Islet of Langerhans (tissue), 1 donor: Measurements from ENCODE around the gene RNF6.
A peak's percentile ranks its signal among the peaks of the same experiment; 100 is the strongest.

Experiments
- FAIRE-seq: peaks from one replicate; lab custom pipeline; 2011; peaks lifted over from hg19 to GRCh38; lab: Jason Lieb, UNC

Gene RNF6

DNA sequence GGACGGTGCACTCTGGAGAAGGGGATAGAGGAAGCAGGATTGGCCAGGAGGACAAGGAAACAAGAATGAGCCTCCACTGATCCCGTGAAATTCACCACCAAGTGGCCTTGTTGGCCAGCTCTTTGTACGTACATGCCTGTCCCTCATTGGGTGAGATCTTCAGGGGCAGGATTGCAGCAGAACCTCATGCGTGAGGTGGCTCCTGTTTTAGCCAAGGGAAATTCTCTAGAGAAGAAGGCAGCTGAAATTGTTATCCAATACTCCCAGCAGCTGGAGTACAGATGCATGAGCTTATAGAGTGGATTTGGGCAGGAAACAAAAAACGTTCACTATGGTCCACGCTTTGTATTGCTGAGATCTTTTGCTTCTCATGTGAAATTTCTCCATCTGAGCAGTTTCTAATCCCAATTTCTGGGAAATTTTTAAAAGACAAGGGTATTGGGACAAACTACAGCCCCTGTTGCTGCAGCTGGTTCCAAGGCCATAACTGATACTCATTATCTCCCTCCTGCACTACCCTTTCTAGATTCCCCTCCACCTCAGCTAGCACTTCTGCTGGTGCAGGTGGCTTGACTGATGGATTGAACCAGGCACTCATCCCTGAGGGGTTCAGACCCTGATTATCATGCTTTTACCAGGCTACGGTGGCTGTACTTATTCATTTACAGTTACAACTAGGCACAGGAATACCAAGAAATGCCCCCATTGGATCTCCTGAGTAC is 3.9 kb upstream of the RNF6 start:
- FAIRE-seq: no peak

DNA sequence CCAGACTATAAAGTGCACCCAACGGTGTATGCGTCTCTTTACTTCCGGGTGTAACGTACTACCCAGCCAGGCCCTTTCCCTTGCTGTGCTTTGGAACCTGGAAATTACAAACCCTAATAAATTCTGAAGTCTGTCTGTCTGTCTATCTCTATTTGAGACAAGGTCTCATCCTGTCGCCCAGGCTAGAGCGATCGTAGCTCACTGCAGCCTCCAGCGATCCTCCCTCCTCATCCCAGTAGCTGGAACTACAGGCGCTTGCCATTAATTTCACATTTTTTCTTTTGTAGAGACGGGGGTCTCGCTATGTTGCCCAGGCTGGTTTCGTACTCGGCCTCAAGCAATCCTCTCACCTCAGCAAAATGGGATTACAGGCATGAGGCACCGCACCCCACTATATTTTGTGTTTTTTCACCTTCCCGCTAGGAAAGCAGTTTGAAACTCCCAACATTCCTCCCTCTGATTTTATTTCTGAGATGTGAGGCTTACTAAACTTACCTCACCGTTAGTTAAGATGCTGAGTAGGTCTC is 469 bp upstream of the RNF6 start:
- no peak for FAIRE-seq

DNA sequence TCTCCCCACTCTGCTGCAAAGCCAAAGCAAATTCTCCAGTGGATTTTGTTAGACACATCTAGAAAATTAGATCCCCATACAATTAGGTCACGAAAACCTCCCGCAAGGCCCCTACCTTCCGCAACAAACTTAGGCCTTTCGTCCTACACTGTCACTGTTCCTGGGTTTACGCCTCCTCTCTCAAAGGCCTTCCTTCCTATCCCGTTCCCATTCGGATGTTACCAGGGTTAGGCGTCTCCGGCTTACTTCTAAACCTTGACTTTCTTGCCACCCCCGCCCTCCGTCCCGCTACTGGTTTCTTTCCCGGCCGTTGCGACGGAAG is 754 bp downstream of the RNF6 start:
- peak; percentile 49 for FAIRE-seq

DNA sequence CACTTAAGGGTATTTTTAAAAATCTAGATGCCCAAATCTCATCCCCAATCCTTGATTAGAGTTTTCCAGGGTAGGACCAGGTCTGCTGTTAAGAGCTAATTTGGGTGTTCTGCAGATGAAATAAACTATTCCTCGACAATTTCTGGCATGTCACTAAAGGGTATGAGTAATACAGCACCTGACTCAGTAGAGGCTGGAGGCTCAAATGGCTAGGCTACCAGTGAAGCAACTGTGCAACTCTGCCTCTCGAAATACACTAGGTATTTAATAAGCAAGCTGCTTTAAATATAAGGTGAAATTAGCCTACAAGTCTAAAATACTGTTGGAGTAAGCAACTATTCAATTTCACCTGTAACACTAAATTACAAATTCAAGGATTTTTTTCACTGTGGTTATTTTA is 1.5 kb downstream of the RNF6 start:
- FAIRE-seq: peak; percentile 89

DNA sequence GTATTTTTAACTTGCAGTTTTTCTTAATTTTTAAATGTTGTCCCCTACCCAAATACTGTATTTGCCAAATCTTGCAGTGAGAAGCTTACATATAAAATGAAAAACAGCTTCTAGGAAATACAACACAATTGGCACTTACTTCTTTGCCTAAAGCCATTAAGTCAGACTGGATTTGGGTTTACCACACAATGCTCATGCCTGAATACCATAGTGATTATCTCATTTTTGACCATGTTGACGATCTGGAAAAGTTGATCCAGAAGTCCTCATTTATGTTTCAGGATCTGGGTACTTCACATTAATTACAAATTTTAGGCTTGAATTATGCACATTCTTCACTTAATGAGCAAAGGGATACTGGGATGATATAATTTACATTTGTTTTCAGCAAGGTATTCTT is 2.4 kb downstream of the RNF6 start:
- FAIRE-seq: peak; percentile 76

DNA sequence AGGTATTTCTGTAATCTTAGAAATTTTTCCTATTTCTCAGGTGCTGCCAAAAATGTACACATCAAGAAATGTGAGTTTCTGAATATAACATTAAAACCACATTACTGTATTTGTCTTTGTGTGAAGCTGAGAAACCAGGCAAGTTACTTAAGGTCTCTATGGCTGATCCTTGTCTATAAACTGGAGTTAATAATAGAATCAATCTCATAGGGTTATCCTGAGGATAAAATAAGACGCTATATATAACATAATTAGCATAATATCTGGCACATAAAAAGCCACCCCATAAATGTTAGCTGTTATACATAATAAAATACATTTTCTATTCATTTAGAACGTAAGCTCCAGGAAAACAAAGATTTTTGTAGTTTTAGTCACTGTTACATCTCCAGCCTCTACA is 6.1 kb downstream of the RNF6 start:
- FAIRE-seq: peak; percentile 56

DNA sequence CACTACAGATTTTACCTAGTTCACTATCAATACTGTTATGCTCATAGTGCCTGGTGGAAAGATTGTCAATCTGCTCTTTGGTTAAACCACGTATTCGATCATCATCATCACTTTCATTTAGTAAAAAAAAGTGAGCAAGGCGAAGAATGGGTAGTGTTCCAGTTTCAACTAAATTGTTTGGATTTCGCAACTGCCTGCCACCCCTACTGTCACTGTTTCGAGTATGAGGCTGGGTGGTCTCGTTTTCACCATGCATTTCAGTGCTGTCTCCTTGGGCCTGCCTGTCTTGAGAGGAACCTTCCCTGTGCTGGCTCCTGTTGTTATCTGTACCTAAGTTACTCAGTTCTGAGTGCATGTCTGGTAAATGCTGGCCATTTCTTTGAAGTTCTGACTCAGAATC is 8.1 kb downstream of the RNF6 start:
- FAIRE-seq: no peak

DNA sequence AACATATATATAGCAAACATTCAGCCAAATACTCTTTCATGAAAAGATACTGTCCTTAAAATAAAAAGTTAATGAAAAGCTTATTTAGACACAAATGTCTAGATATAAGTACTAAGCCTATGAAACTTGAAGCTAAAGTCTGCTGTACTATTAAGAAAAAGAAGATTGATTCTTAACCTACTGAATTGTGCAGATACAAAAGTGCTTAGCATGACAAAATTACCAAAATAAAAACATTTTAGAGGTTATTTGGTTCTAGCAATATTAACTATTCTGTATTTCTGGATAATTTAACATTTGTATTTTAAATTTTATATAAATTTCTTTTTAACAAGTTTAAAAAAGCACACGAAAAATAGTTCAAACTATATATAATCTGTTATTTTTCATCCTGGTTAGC is 8.8 kb downstream of the RNF6 start:
- FAIRE-seq: peak; percentile 81

DNA sequence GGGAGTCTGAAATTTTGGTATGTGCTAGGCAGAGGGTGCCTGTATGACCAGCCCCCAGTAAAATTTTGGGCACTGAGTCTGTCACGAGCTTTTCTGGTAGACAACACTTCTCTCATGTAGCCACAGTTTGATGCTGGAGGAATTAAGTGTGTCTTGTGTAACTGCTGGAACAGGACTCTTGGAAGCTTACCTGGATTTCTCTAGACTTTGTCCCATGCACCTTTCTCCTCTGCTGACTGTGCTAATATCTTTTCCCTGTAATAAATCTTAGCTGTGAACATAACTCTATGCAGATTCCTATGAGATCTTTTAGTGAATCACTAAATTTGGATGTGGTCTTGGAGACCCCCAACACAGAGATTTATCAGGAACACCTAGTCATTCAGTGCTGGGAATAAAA is 13.8 kb downstream of the RNF6 start:
- no peak for FAIRE-seq

DNA sequence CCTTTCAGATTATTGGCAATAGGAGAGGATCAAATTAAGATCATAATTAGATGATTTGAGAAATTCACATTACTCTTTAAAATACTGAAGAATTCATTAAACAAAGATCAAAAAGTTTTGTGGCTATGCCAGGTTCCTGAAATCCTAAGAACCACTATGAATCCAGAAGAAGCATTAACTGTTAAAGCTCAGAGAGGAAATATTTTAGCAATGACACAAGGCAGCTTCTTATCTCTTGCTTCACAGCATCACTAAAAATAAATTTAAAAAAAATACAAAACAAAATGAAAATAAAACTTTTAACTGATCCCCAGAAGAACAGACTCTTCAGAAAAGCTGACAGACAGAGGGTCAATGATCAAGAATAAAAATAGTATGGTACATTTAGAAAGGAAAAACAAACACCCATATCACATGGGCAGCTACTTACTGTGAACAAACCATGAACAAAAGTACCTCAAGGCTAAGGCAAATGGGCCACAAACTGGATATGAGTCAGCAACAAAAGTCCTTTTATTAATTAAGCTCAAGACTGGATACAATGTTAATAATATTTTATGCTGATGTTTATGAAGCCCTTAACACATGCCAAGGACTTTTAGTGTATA is 19.6 kb downstream of the RNF6 start:
- FAIRE-seq: peak; percentile 99

DNA sequence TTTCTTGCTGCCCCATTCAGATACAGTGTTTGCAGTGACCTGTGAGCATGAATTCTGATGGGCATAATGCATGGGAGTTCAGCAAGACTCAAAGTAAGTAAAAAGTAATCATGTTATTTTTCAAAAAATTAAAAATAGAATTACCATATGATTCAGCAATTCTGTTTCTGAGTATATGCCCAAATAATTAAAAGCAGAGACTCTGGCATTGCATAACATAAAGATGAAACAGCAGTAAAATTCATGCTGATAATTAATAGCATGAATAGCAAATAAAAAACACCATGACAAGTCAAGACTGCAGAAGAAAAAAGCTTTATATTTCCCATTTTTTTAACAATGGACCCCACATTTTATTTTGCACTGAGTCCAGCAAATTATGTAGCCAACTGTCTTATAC is 21.3 kb downstream of the RNF6 start:
- FAIRE-seq: no peak

DNA sequence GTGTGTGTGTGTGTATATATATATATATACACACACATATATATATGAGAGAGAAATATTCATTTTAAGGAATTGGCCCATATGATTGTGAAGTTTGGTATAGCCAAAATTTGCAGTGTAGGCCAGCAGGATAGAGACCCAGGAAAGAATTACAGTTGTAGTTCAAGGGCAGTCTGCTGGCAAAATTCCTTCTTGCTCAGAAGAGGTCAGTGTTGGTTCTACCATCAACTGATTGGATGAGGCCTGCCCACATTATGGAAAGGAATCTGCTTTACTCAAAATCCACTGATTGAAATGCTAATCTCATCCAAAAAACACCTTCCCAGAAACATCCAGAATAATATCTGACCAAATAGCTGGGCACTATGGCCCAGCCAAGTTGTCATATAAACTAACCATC is 24.0 kb downstream of the RNF6 start:
- FAIRE-seq: no peak

DNA sequence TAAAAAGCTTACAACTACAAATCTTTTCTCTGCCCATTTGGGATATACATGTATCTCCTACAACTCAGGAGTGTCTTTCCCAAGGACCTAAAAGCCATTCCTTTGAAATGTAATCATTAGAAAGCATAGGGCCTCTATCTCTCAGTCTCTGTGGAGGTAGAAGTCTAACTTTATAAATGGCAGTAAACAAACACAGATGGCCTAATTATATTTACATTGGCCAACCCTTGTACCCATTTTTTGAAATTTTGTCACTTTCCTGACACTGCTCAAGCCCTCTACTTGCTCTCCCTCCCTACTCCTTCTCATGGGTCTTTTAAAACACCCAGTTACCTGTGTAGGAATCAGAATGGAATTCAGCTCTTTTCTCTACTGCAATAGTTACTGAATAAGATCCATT is 24.8 kb downstream of the RNF6 start:
- FAIRE-seq: no peak

DNA sequence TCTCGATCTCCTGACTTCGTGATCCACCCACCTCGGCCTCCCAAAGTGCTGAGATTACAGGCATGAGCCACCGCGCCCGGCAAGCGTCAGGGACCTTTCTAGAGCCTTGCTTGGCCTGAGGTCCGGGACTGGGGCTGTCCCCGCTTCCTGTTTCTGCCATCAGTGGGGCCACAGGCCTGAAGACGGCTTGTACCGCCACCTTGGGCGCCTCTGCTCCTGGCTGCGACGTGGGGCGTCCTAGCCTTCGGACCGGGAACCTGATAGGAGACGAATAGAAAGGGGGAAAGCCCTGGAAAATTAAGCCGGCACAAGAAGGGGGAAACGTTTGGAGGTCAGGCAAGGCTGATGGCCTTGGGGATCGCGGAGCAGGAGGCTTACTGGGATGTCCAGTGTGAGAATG is 35.1 kb downstream of the RNF6 start:
- no peak for FAIRE-seq

DNA sequence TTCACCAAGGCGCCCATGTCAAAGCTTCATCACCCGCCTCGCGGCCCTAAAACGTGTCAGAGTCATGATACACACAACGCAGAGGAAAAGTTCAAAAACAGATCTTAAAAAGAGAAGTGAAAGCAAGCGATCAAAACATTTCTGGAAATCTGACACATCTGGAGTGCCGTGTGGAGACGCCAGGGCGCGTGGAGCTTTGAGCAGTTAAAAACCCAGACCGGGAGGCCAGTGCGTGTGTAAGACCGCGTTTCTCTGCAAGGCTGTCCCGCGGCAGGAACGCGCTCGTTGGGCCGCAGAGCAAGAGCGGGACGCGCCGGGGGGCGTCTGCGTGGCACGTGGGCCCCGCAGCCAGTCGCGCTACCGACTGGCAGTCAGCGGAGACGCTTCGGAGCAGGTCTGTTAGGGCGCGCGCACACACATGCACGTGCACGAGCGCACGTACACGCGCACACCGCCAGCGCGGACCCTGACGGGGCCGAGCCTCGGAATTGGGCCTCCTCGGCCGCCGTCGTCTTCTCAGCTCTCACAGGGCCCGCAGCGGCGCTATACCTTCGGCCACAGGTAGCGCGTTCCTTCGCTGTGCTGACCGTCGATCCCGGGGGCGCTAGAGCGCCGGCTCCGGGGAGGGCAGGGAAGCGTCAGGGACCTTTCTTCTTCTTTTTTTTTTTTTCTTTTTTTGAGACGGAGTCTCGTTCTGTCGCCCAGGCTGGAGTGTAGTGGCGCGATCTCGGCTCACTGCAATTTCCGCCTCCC is 35.8 kb downstream of the RNF6 start:
- FAIRE-seq: no peak

DNA sequence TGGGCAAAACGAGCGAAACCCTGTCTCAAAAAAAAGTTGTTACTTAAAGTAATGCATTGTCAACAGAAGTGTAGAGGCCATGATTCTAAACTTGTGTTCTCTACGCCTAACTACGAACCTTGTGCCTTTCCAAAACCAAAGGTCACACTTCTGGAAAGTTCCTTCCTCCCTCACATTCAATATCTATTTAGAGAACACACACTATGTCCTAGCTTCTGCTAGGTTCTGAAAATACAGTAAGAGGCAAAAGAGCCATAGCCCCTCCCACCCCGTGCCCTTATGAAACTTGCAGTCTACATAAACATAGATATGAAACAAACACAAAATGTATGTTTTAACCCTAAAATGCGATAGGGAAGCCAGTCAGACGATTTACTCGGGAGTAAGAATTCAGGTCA is 36.4 kb downstream of the RNF6 start:
- FAIRE-seq: no peak

DNA sequence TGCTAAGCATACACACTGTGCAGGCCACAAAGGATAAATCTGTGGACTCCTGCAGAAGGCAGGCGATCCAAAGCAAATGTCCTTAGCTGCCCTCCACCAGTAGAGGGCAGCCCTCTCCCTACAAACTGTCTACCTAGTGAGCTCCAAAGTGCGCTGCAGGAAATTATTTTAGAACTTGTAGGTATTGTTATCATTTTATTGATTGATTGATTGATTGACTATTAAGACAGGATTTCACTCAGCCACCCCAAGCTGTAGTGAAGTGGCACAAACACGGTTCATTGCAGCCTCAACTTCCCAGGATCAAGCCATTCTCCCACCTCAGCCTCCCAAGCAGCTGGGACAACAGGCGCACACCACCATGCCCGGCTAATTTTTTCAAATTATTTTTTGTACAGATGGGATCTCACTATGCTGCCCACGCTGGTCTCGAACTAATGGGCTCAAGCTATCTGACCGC is 37.3 kb downstream of the RNF6 start:
- peak; percentile 98 for FAIRE-seq

DNA sequence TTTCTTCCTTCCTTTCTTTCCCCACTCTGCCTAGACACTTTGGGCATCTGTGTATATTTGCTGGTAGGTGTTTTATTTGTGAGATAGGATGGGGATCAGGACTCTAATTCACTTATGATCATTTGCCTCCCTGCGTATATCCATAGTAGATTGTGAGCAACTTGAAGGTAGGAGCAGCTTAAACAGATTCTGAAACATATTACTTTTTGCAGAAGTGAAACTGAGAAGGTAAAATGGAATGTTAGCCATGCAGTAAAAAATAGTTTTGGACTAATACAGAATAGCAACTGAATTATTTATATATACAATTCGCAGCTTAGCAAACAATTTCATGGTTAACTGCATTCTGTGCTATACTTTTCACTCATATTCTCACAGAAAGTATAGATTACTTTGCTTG is 38.7 kb downstream of the RNF6 start:
- no peak for FAIRE-seq

DNA sequence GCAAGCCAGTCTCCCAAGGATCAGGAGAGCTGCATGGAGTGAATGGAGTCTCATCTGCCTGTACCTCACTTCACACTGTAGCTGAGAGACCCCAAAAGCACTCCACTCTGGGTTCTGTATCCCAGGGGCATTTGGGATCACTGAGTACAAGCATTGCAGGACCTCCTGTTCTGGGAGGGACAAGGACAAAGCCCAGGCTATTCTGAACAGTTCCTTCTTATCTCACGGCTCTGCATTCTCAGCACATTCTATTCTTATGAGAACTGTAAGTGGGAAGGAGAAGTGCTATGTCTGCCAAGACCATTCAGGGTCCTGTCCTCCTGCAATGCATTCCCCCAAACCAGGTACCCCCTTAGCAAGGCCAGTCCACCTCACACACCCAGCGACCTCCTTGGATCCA is 42.8 kb downstream of the RNF6 start:
- no peak for FAIRE-seq

DNA sequence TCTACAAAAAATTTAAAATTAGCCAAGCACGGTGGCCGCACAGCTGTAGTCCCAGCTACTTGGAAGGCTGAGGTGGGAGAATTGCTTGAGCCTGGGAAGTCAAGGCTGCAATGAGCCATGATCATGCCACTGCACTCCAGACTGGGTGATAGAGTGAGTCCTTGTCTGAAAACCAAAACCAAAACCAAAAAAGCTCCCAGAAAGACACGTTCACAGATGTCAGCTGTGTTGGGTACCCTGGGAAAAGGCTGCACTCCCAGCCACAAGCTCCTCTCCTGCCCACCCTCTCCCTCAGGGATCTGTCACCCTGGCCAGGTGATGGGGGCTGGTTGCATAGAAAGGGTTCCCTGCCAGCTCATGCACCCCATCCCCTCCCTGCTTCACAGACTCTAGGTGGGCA is 53.3 kb downstream of the RNF6 start:
- FAIRE-seq: no peak

DNA sequence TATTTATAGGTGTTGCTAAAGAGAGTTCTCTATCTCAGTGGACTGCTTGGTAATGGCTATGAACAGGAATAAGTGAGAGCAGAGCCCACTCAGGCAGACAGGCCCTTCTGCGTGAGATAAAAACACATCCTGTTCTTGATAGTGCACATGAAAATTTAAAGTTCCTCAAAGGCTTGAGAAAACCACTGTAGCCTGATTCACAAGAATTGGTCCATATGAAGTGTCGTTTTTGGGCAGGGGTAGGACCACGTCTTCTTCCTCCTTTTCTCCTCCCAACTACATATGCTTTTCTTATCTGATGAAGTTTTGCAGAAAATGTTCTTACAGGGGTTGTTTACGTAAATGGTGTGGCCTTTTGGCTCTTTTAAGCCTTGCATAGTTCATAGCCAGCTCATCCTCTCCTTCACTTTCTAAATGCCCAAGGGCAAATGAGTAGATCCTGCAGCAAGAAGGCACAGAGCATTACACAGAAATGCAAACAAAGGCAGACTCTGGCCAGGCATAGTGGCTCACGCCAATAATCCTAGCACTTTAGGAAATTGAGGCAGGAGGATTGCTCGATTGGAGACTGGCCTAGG is 53.8 kb downstream of the RNF6 start:
- FAIRE-seq: no peak

DNA sequence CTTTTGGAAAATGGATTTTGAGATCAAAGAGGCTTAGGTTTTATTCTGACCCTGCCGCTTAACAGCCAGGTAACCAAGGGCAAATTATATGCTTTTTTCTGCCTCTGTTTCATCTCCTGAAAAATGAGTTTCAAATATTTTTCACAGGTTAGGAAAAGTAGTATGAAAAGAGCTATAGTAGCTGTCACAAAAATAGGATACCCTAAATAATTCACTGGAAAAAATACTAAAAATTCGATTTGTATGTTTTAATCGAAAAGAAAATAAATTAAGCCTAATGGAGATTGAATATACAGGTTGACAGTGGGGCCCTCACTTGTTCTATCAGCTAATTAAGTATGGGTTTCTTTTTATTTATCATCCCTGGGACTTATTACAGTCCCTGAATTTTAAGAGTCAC is 58.3 kb downstream of the RNF6 start:
- FAIRE-seq: no peak
